K562 (cell line): ENCODE measurements around the gene MAML3. TPM values are rescaled to one million over a fixed set of nuclear protein-coding genes. Genes with fewer than 3 reads are reported as not detected.
A peak's percentile ranks its signal among the peaks of the same experiment; 100 is the strongest.

Experiments used
- ATAC-seq: fragments of 200-7000 bp; cut with Tn5 transposase; 3 replicates; pipeline ENCODE4 v1.9.1; 2020; ENCODE audit warnings: moderate library complexity
- BruUV-seq: library from RNA; stranded (reverse); fragments of 400-500 nt; replicated peaks from 2 replicates; lab custom pipeline; 2021; lab: Mats Ljungman, UMichigan
- CTCF ChIA-PET: fragments of 300-600 bp; formaldehyde crosslinking; extraction: SDS; loops from one replicate; lab custom pipeline; 2021; ENCODE audit warnings: low intra/inter-chr PET ratio; lab: Yijun Ruan, JAX
- POLR2A ChIA-PET: fragments of 300-600, 350-650 bp; sonication (Branson Sonifier 250); formaldehyde crosslinking; extraction: SDS; loops from one replicate; lab custom pipeline; 2021; ENCODE audit warnings: antibody characterized with exemption, inconsistent platforms; lab: Yijun Ruan, JAX
- DNase-seq, 4 experiments: peaks; one replicate each; pipeline versions ENCODE4 v3.0.0 to v3.0.0-alpha.2; 2011 to 2018; ENCODE audit warnings: low spot score in 3 of 4, mixed read lengths in 3 of 4; ENCODE audit errors: extremely low read depth in 1 of 4
- FAIRE-seq: peaks from 2 replicates; lab custom pipeline; 2011; peaks lifted over from hg19 to GRCh38; lab: Jason Lieb, UNC
- H2AFZ ChIP-seq: 2 replicates; pipeline ENCODE4 v1.6.0; 2011; ENCODE audit warnings: low read depth, low read length, control low read depth, inconsistent platforms
- H3K27ac ChIP-seq: fragments of 200-600 bp; 3 replicates; pipeline ENCODE4 v1.8.0; 2011; ENCODE audit warnings: low read depth, mild to moderate bottlenecking, control low read depth, inconsistent platforms, low read length, moderate library complexity, mixed read lengths; ENCODE audit errors: extremely low read depth
- H3K27me3 ChIP-seq, 2 experiments: fragments of 300-600 bp in 1 of 2; 2 replicates in 1 of 2; 3 replicates in 1 of 2; pipeline versions ENCODE4 v1.6.0 to v1.8.0; 2011; ENCODE audit warnings: inconsistent platforms in 2 of 2, low read length in 2 of 2, mild to moderate bottlenecking in 1 of 2, mixed read lengths in 1 of 2, moderate library complexity in 1 of 2; ENCODE audit not compliant: control insufficient read depth in 2 of 2, insufficient read depth in 2 of 2
- H3K36me3 ChIP-seq: fragments of 300-600 bp; 3 replicates; pipeline ENCODE4 v1.8.0; 2011; ENCODE audit warnings: mild to moderate bottlenecking, low read length, inconsistent platforms; ENCODE audit not compliant: control insufficient read depth, insufficient read depth
- H3K4me1 ChIP-seq, 2 experiments: fragments of 200-600 bp in 1 of 2; replicated peaks in 1 of 2; 2 replicates in 1 of 2; 3 replicates in 1 of 2; pipeline versions ENCODE4 v1.5.1 to v1.8.0; 2011; ENCODE audit warnings: inconsistent platforms in 2 of 2, low read length in 2 of 2, mild to moderate bottlenecking in 1 of 2, mixed read lengths in 1 of 2, moderate library complexity in 1 of 2; ENCODE audit not compliant: control insufficient read depth in 2 of 2, insufficient read depth in 2 of 2
- H3K4me2 ChIP-seq: 2 replicates; pipeline ENCODE4 v1.6.1; 2011; ENCODE audit warnings: low read length, control low read depth, inconsistent platforms, mixed read lengths; ENCODE audit not compliant: insufficient read depth
- H3K4me3 ChIP-seq: fragments of 200-600 bp; sonication (generic), shearing (Covaris generic); 2 replicates; pipeline ENCODE4 v1.5.1; 2016; ENCODE audit warnings: control low read depth, inconsistent platforms
- H3K79me2 ChIP-seq: fragments of 200-600 bp; 3 replicates; pipeline ENCODE4 v1.8.0; 2011; ENCODE audit warnings: low read length, inconsistent platforms; ENCODE audit not compliant: control insufficient read depth, insufficient read depth
- H3K9ac ChIP-seq, 2 experiments: 2 replicates each; pipeline versions ENCODE4 v1.6.0 to v1.6.1; 2011; ENCODE audit warnings: low read depth in 2 of 2, low read length in 2 of 2, control low read depth in 1 of 2, inconsistent platforms in 1 of 2, mild to moderate bottlenecking in 1 of 2, mixed read lengths in 1 of 2; ENCODE audit not compliant: insufficient read depth in 1 of 2
- H3K9me1 ChIP-seq: one replicate; pipeline ENCODE4 v1.6.0; 2011; ENCODE audit warnings: inconsistent platforms, mild to moderate bottlenecking, low read length, moderate library complexity; ENCODE audit not compliant: control insufficient read depth, insufficient read depth
- H3K9me3 ChIP-seq: replicated peaks from 2 replicates; pipeline ENCODE4 v1.5.1; 2011; ENCODE audit warnings: low read depth, low read length, inconsistent platforms; ENCODE audit not compliant: control insufficient read depth, insufficient read depth
- H4K20me1 ChIP-seq: replicated peaks from 2 replicates; pipeline ENCODE4 v1.6.1; 2011; ENCODE audit warnings: low read length, inconsistent platforms, mixed read lengths; ENCODE audit not compliant: control insufficient read depth, insufficient read depth
- CHD4 ChIP-seq: fragments of 200-600 bp; sonication (generic); IDR thresholded peaks from 3 replicates; pipeline ENCODE4 v1.6.1; 2012; ENCODE audit warnings: low read depth, mild to moderate bottlenecking, mixed read lengths, low read length, inconsistent platforms; ENCODE audit not compliant: insufficient read depth, insufficient replicate concordance, poor library complexity, severe bottlenecking
- CSDE1 ChIP-seq, 2 experiments: fragments of 450-650 bp; IDR thresholded peaks; 2 replicates each; pipeline ENCODE4 v1.6.1; 2016; ENCODE audit warnings: mild to moderate bottlenecking in 1 of 2
- CXXC5 ChIP-seq: fragments of 250-450 bp; sonication (Bioruptor Pico); IDR thresholded peaks from 2 replicates; pipeline ENCODE4 v1.8.0; 2022; ENCODE audit warnings: inconsistent platforms, mild to moderate bottlenecking, moderate library complexity
- FOXA1 ChIP-seq: fragments of 450-650 bp; IDR thresholded peaks from 2 replicates; pipeline ENCODE4 v1.6.1; 2016; ENCODE audit warnings: mild to moderate bottlenecking, borderline replicate concordance
- ID3 ChIP-seq, 2 experiments: fragments of 250-450 bp in 1 of 2; fragments of 450-650 bp in 1 of 2; sonication (Bioruptor Pico) in 1 of 2; IDR thresholded peaks; 2 replicates each; pipeline versions ENCODE4 v1.6.1 to v1.8.0; 2016 to 2021; ENCODE audit warnings: mild to moderate bottlenecking in 2 of 2, moderate library complexity in 2 of 2, missing compliant biosample characterization in 1 of 2, missing genetic modification characterization in 1 of 2
- MAZ ChIP-seq, 2 experiments: fragments of 450-650 bp in 1 of 2; sonication (generic) in 1 of 2; formaldehyde crosslinking; IDR thresholded peaks in 1 of 2; conservative IDR thresholded peaks in 1 of 2; 2 replicates each; pipeline versions ENCODE4 v1.4.0 to v1.5.0; 2020; ENCODE audit warnings: mild to moderate bottlenecking in 1 of 2, missing genetic modification reagents in 1 of 2
- MEIS2 ChIP-seq: fragments of 450-650 bp; IDR thresholded peaks from 2 replicates; pipeline ENCODE4 v1.6.1; 2014; ENCODE audit warnings: mild to moderate bottlenecking; ENCODE audit not compliant: partially characterized antibody
- NR1H2 ChIP-seq: sonication (generic); formaldehyde crosslinking; IDR thresholded peaks from 2 replicates; pipeline ENCODE4 v1.4.0; 2020; ENCODE audit warnings: mild to moderate bottlenecking, missing genetic modification reagents
- NR2C1 ChIP-seq, 2 experiments: fragments of 450-650 bp; IDR thresholded peaks; 2 replicates each; pipeline ENCODE4 v1.6.1; 2017; ENCODE audit warnings: mild to moderate bottlenecking in 2 of 2, antibody characterized with exemption in 1 of 2, inconsistent platforms in 1 of 2, missing compliant biosample characterization in 1 of 2, missing genetic modification characterization in 1 of 2
- PHTF2 ChIP-seq: fragments of 250-450 bp; sonication (Bioruptor Pico); IDR thresholded peaks from 2 replicates; pipeline ENCODE4 v1.5.0; 2021; ENCODE audit warnings: mild to moderate bottlenecking
- POLR3A ChIP-seq: IDR thresholded peaks from 2 replicates; pipeline ENCODE4 v1.6.1; 2011; ENCODE audit warnings: borderline replicate concordance, mild to moderate bottlenecking, moderate library complexity; ENCODE audit not compliant: insufficient read length, insufficient read depth; ENCODE audit errors: extremely low read depth
- RBM14 ChIP-seq: fragments of 200-400 bp; formaldehyde crosslinking; IDR thresholded peaks from 2 replicates; pipeline ENCODE4 v1.6.1; 2018; ENCODE audit warnings: low read depth, mild to moderate bottlenecking, low read length, moderate library complexity, borderline replicate concordance; ENCODE audit not compliant: insufficient read depth
- RBM22 ChIP-seq: fragments of 200-400 bp; formaldehyde crosslinking; IDR thresholded peaks from 2 replicates; pipeline ENCODE4 v1.6.1; 2018; ENCODE audit warnings: low read length, low read depth; ENCODE audit not compliant: poor library complexity, severe bottlenecking
- YY1 ChIP-seq, 3 experiments: IDR thresholded peaks; 2 replicates each; pipeline ENCODE4 v1.6.1; 2011; ENCODE audit warnings: low read length in 2 of 3, mild to moderate bottlenecking in 2 of 3, moderate library complexity in 2 of 3, borderline replicate concordance in 1 of 3, control low read depth in 1 of 3, low read depth in 1 of 3; ENCODE audit not compliant: insufficient read depth in 3 of 3, insufficient replicate concordance in 2 of 3, control insufficient read depth in 1 of 3, insufficient read length in 1 of 3; ENCODE audit errors: extremely low read depth in 1 of 3
- ZNF696 ChIP-seq: fragments of 250-450 bp; sonication (Bioruptor Pico); conservative IDR thresholded peaks from 2 replicates; pipeline ENCODE4 v1.4.0; 2020; ENCODE audit warnings: mild to moderate bottlenecking, moderate library complexity
- WGBS: fragments of 100-300 bp; shearing (Covaris generic); methylation state at CpG from one replicate; pipeline ENCODE4 v1.1.6; 2016; ENCODE audit warnings: low coverage, mixed read lengths; ENCODE audit not compliant: insufficient coverage; ENCODE audit errors: missing lambda C conversion rate; 5-methylcytosine and 5-hydroxymethylcytosine counted together
- in situ Hi-C: fragments of 300-500 bp; cut with MboI; formaldehyde crosslinking; loops from 4 replicates; pipeline ENCODE4 v1.15.0; 2018; ENCODE audit warnings: inconsistent platforms, mixed read lengths
- intact Hi-C: fragments of 100-400 bp; cut with micrococcal nuclease; formaldehyde crosslinking; loops from 2 replicates; pipeline ENCODE4 v1.14.2; 2022
- polyA plus RNA-seq, 8 experiments: library from polyadenylated mRNA; depleted of rRNA in 4 of 8; stranded (reverse) in 5 of 8; unstranded in 3 of 8; fragments of >200 nt; fragmentation: Nextera tagmentation in 2 of 8; fragmentation: Illumina TruSeq in 1 of 8; extraction: Ambion mirVana in 2 of 8; extraction: Trizol in 1 of 8; gene quantifications; 2 replicates each; pipeline versions ENCODE4 v1.2.1 to v1.2.3, GENCODE V29; 2011 to 2014; ENCODE audit warnings: inconsistent platforms in 1 of 8, missing spikeins in 1 of 8
- total RNA-seq, 7 experiments: library from RNA; depleted of rRNA in 6 of 7; stranded (reverse); fragments of >200 nt in 6 of 7; fragmentation: Illumina TruSeq in 2 of 7; extraction: Trizol in 2 of 7; gene quantifications; 2 replicates each; pipeline versions ENCODE4 v1.2.1 to v1.2.3, GENCODE V29; 2011 to 2021; ENCODE audit warnings: low replicate concordance in 1 of 7
- TF ChIP-seq, protein P1 (sequence below): fragments of 450-650 bp; formaldehyde crosslinking; conservative IDR thresholded peaks from 2 replicates; pipeline ENCODE4 v1.4.0; 2022; ENCODE audit warnings: mild to moderate bottlenecking, missing genetic modification characterization

The MAML3 gene
- total and polyA plus RNA-seq, 9 of the 15 experiments (the other 6 are each of a cell fraction or from before 2014, with no cell fraction given) = 0.01 to 0.55 (median 0.25) TPM

- intact Hi-C loops = no loop called here
- Histone ChIP-seq H3K9ac (no peak overlapping the region), H4K20me1 (no peaks in the 10 kb centered on the region)
- FAIRE-seq = no peak
- POLR2A ChIA-PET = no interaction called here
- TF ChIP-seq RBM14 = no peak
- no peak for TF ChIP-seq PHTF2 (CRISPR knock-in tag)
- TF ChIP-seq YY1 (IDR thresholded peaks at IDR 0.05; ENCODE audit: borderline replicate concordance in 1 of 3, control insufficient read depth in 1 of 3, extremely low read depth in 1 of 3, insufficient read depth in 3 of 3, insufficient read length in 1 of 3, insufficient replicate concordance in 2 of 3, low read depth in 1 of 3, low read length in 2 of 3) = no peak
- TF ChIP-seq ZNF696 (CRISPR knock-in tag) = no peak
- 0 out of 2 replicates have a peak, but pooled peaks have one; percentile 17 for TF ChIP-seq CXXC5 (CRISPR knock-in tag)
- TF ChIP-seq POLR3A = no peak
- no peak for TF ChIP-seq NR1H2 (CRISPR knock-in tag)
- no peak for TF ChIP-seq CSDE1 (IDR thresholded peaks at IDR 0.05)
- TF ChIP-seq, protein P1, sequence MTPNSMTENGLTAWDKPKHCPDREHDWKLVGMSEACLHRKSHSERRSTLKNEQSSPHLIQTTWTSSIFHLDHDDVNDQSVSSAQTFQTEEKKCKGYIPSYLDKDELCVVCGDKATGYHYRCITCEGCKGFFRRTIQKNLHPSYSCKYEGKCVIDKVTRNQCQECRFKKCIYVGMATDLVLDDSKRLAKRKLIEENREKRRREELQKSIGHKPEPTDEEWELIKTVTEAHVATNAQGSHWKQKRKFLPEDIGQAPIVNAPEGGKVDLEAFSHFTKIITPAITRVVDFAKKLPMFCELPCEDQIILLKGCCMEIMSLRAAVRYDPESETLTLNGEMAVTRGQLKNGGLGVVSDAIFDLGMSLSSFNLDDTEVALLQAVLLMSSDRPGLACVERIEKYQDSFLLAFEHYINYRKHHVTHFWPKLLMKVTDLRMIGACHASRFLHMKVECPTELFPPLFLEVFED (CRISPR knock-in tag) = no peak
- no peak for TF ChIP-seq CHD4
- no peak for TF ChIP-seq ID3 (CRISPR knock-in tag; IDR thresholded peaks at IDR 0.05)
- TF ChIP-seq ID3 (tag; IDR thresholded peaks at IDR 0.05) = no peak
- no peak for TF ChIP-seq RBM22
- no peak for TF ChIP-seq MAZ (CRISPR knock-in tag; conservative IDR thresholded peaks at IDR 0.05 in 1 of 2, IDR thresholded peaks at IDR 0.05 in 1 of 2)
- TF ChIP-seq FOXA1 = no peak
- TF ChIP-seq MEIS2 = peak; percentile 15
- TF ChIP-seq NR2C1 (IDR thresholded peaks at IDR 0.05) = no peak
- TF ChIP-seq NR2C1 (tag; IDR thresholded peaks at IDR 0.05) = no peak
- TF ChIP-seq, all 486 proteins: peak for 2
- Histone ChIP-seq H3K79me2 (no peaks in the 10 kb centered on the region), H3K27me3 (peaks cover 13 to 28% of the 10 kb centered on the region in 2 experiments; a peak in 4 of 5 replicates), H3K4me1 (no peaks in the 10 kb centered on the region; a peak in 2 of 5 replicates), H3K27ac (no peak overlapping the region), H3K9me3 (no peaks in the 10 kb centered on the region), H3K4me2 (no peak overlapping the region; the same call in 1 of the 2 replicates), H3K9me1 (no peaks in the 10 kb centered on the region), H2AFZ (no peak overlapping the region), H3K4me3 (no peak overlapping the region), H3K36me3 (no peaks in the 10 kb centered on the region)
- BruUV-seq = no TSS peak
- peak; percentile 22; the same call in 1 of the 3 replicates for ATAC-seq
- CTCF ChIA-PET = no interaction called here
- DNase-seq = peak in 1 of 4 experiments; percentile 6
- in situ Hi-C loops = no loop called here
- WGBS = 1% methylated on average over 21 of the region's 23 CpGs
Measured at GRCh38 chr4:140092094-140092851, 61.7 kb downstream of the MAML3 start.
